Activated T-cell treated with anti-CD3 and anti-CD28 coated beads for 24 hours (primary cell): ENCODE measurements around the gene SLC38A8.

ENCODE experiments used
- DNase-seq: peaks from one replicate; pipeline ENCODE4 v3.0.0-alpha.2; 2020; ENCODE audit warnings: low read depth

The SLC38A8 gene

DNA sequence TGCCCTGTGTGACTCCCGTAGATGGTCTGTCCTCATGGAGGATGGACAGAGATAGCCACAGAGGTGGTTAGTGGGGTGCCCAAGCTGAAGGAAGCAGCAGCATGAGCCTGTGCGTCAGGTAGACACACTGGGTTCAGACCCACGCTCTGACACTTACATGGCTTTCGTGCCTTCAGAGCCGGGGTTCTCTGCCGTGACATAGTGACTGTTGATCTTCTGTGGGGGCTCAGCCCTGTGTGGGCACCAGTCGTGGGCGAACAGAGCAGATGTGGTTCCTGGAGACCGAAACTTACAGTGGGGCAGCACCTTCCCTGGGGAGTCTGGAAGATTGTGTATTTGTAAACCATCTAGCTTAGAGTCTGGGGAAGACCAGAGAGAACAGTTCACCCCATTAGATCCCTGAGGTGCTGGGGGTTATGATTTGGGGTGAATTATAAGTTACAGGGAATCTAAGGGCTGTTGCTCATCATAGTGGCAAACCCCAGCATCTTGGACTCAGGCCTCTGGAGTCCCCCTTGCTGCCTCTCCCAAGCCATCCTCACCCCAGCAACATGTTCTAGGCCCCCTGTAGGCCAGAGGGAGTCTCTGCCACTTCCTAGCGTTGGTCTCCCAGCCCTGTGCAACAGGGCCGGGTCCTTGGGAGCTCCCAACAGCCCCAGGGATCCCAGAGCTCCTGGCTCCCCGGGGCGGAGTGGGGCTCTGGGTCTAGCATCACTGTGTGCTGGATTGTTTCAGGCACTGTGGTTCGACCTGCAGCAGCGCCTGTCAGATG lies 45.9 kb downstream of the SLC38A8 start:
- no peak for DNase-seq

DNA sequence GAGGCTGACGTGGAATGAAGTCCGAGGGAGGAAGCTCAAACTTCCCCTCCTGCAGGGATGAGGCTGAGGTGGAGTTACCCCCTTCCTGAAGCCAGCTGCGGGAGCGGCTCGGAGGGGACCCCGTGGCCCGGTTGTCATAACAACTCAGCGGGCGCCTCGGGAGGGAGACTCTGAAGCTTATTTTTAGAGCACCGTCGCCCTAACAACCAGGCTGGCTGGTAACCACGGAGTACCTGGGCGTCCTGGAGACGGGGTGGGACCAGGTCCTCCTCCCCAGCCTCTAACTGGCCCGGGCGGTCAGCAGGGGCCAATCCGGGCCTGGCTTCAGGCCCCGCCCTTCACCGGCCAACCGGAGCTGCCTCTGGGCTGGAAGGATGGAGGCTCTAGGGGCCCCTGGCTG lies 46.8 kb downstream of the SLC38A8 start:
- DNase-seq = no peak

DNA sequence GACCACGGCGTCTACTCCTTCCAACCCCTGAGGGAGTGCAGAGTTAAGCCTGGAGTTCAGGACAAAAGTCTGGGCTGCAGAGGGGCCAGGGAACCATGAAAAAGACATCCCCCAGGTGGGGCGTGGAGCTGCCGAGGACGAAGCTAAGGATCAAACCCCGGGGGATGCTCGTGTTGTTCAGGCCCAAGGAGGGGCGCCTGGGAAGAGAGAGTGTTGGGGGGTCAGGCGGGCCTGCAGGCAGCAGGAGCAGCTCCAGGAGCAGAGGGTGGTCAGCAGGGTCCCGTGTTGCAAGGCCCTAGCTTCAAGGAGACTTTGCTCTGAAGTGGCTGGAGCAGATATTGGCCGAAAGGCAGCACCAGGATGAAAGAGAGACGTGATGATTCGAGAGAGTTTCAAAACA lies 47.9 kb downstream of the SLC38A8 start:
- DNase-seq = no peak

DNA sequence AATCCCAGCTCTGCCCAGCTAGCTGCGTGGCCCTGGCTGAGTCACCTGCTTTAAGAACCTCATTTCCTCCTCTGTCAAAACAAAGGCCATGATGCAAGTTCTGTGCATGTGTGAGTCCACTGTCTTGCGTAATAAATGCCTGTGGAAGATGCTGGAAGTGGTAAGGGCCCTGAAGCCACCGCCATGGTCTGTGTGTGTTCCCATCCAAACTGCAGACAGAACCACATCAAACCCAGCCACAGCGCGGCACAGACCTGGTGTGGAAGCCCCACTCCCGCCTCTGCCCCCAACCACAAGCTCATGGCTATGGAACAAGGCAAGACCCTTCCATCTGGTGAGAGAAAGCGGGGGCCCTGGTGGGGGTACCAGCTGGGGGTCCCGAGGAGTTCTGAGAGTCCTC lies 48.5 kb downstream of the SLC38A8 start:
- DNase-seq = no peak

DNA sequence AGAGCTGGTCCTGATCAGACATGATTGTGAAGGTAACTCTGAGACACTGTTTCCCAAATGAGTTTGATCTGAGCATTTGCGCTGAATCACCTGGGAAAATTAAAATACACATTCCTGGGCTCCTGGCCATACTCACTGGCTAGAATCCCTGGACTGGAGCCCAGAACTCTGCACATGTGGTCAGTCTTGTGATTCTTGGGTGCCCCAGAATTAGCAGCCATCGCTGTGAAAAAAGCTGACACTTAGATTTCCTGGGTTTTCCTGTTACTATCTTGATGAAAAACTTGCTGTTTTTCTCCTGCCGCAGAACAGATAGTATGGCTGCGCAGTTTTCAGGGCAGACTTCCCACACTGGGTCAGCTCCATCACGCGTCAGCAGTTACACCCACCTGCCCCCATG lies 50.0 kb downstream of the SLC38A8 start:
- no peak for DNase-seq

DNA sequence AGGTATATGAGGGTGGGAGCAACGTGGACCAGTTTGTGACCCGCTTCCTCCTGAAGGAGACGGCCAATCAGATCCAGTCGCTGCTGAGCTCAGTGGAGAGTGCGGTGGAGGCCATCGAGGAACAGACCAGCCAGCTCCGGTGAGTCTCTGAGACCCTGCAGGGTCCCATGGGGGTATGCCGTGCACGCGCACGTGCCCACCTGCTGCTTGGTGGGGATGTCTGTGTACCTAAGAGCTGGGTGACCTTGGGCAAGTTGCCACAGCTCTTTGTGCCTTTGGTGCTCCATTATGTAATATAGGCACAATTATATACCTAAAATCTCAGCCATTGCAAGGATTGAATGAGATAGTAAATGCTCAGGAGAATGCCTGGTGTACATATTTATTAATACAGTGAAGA lies 52.1 kb downstream of the SLC38A8 start:
- DNase-seq = no peak

DNA sequence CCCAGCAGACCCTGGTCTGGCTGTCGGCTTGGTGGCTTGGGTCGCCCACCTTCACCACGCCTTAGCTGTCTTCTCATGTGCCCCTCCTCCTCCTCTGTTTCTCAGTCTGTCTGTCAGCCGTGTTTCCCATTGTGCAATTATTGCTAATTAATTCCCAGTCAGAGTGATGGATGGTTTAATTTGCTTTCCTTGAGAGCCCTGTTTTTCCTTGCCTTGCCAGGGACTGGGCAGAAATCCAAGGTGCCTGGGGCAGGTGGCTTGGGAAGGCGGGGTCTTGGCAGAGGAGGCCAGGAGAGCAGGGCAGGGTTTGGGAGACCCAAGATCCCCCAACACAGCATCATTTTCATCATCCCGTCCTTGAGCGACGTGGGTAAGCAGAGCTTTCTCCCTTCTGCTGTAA lies 53.3 kb downstream of the SLC38A8 start:
- DNase-seq = no peak

DNA sequence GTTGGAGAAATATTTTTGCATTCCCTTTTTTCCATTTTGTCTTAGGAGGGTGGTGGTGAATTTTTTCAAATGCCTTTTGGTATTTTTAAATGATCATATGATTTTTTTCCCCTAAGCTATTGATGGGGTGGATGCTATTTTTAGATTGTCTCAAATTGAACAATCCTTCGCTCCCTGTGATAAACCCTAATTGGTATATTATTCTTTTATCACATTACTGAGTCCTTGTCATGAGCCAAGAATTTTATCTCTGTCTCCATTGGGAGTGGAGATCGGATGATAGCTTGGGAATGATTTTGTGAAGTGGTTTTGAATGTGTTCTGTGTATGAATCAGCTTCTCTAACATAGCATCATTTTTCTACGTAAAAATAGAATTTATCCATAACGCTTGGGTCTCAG lies 59.1 kb downstream of the SLC38A8 start:
- no peak for DNase-seq

DNA sequence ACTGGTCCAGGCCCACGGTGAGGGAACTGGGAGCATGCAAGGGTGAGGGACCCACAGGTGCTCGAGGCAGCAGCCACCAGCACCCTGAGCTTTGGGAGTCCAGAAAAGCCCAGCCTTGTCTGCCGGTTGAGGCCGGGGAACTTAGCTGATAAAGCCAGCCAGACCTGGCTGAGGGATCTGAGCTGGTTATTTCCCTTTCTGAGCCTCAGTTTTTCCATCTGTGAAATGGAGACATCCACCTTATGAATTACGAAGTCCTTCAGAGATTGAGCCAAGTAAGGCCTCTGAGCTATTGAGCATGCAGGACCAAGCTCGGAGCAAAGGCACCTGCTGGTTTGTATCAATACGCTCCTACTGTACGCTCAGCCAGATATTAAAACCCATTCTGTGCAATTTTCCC lies 60.8 kb downstream of the SLC38A8 start:
- no peak for DNase-seq

DNA sequence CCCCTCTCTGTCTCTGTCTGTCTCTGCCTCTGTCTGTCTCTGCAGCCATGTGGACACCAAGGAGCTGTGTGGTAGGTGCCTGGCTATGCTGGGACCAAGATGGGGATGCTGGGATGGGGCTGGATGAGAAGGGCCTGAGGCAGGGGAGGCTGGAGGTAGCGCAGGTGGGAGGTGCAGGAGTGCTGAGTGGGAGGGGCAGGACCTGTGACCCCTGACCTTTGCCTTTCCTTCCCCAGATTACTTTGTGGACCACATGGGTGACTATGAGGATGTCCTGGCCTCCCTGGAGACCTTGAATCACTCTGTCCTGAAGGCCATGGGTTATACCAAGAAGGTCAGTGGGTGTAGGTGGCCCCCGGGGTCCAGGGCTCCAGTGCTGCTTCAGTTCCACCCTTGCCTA lies 61.8 kb downstream of the SLC38A8 start:
- no peak for DNase-seq

DNA sequence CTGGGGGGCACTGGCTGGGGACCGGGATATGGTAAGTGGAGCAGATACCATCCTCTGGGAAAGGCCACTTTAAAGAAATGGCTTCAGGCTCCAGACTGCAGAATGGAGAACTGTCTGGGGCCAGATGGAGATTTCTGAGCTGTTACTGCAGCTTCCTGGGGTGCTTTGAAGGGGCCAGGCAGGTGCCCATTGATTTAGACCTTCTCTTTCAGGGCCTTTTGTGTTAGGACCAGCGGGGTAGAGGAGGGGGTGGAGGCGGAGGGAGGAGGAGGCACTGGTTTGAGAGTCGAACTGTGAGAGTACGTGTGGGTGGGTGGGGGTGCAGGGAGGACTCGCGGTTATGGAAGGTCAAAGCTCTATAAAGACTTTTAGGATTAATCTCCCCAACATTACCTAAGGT lies 63.2 kb downstream of the SLC38A8 start:
- DNase-seq = no peak

DNA sequence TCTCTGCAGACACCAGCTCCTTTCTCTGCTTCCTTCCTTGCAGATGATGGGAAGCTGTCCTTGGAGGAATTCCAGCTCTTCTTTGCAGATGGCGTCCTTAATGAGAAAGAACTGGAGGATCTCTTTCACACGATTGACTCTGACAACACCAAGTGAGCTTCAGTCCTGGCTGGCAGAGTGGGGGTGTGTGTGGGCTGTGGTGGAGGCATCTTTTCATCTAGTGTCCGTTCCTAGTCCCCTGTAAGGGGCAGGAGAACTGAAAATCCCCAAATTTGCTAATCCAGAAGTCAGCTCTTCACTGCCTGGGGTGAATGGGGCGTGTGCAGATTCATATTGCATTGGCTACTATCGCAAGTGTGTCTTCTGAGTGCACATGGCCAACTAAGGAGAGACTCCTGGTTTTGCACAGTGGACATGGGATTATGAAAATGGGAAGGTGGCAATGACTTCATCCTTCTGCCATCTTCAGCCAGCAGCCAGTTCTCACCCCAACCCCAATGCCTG lies 64.1 kb downstream of the SLC38A8 start:
- DNase-seq = no peak

DNA sequence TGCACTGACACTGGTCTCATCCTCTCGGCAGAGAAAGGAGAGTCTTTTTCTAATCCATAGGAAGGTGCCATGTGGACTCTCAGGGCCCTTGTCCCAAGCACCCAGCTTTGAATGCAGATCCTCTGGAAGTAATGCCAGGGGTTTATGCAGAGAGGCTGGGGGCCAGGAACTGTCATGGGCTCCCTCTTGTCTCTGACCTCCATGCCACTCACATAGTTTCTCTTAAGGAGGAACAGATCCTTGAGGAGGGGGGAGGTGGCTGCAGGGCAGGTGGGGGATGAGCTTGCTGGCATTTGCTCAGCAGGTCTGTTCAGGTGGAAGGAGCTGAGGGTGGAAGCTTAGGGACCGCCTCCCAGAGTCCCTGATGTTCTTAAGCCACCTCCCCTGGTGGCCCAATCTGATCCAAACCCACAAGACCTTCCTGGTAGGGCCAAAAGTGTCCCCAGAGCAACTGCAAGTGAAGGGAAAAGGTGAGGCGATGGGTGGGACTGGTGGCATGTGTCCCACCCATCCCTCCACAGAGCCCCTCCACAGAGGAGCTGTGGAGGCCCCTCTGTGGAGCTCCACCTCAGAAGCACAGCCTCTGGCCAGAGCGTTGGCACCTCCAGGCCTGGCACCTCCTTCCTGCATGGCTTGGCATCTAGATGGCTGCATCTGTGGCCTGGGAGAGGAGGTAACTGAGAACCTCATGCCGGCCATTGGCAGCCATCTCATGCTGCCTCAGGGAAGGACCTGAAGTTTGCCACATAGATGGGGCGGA lies 65.4 kb downstream of the SLC38A8 start:
- DNase-seq = no peak

DNA sequence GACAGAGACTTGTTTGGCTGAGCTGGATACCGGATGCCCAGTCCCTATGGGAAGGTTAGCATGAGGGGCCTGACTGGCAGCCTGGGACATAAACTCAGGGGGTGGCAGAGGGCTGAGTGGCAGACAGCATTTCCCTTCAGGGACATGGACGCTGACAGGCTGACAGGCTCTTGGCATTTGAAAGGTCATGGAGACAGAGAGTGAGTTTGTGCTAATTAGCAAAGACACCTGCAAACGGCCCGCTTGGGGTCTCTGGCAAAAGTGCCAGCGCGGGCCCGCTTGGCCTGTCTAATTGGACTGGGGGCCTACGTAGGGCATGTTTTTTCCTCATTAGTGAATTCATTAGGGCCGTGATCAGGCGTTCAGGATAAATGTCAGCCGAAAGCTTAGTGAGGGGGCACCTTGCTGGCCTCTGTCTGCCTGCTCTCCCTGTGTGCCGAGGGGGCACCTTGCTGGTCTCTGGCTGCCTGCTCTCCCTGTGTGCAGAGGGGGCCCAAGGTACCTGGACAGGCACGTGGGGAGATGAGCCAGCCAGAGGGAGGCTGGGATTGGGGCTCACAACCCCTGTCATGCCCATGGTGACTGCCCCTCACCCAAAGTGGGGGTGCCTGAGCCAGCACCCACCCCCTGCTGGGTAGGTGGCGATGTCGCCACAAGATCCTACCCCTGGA lies 66.9 kb downstream of the SLC38A8 start:
- no peak for DNase-seq

DNA sequence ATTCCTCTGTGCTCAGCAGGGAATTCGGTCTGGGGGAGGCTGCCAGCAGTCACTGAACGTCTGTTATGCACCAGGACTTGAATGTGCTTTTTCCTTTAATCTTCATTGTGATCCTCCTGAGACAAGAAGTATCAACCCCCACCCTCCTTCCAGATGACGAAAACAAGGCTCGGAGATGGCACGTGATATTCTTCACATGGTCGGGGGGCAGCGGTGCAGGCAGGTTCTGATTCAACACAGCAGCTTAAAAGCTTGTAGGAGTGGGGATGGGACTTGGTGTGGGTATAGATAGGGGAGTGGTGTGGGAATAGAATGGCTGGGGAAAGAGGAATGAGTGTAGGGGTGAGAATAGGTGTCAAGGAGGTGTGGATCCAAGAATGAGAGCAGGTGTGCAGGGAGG lies 68.1 kb downstream of the SLC38A8 start:
- DNase-seq = no peak

DNA sequence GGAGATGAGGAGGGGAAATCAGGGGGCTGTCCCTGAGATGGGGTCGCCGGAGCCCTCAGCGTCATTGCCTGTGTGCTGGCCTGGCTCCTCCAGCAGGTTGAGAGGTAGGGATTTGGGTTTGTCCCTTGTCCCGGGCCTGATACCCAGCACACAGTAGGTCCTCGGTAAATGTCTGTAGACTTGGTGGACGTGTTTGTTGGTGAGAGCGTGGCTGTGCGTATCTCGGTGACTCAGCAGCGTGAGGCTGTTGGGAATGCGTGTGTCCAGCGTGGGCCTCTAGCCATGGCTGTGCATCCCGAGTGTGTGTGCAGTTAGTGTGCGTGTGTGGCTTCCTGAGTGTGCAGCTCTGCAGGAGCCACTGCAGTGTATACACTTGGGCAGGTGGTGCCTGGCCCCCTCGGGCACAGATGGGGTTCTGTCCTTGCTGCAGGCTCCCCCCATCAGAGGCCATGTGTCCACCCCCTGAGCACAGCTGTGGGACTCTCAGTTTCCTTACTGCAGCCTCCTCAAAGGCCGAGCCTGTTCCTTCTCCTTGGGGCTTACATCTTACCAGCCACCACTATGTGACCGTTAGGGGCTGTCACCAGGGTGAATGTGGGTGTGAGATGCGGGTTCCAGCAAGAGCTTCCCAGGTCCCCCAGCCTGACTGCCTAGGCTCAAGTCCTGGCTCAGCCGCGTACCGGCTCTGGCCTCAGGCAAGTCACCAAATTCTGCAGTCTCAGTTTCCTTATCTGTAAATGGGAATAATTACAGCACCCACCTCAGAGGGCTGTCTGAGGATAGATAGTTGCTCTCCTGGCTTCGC lies 68.8 kb downstream of the SLC38A8 start:
- DNase-seq = no peak

DNA sequence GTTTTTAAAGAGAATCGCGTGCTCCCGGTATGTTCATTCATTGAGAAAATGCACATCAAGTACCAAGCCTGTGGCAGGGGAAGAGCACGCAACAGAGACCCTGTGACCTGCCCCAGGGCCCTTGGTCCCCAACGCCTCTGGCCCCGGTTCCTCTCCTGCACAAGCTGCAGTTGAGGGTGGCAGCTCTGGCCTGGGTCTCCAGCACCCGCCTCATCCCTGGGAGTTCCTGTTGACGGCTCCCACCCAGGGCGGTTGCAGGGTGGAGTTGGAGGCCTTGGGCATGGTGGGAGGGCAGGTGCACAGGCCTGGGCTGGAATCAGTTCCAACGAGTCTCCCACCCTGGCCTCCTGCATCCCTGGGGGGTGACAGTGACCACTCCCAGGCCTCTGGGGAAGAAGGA lies 69.5 kb downstream of the SLC38A8 start:
- DNase-seq = no peak

DNA sequence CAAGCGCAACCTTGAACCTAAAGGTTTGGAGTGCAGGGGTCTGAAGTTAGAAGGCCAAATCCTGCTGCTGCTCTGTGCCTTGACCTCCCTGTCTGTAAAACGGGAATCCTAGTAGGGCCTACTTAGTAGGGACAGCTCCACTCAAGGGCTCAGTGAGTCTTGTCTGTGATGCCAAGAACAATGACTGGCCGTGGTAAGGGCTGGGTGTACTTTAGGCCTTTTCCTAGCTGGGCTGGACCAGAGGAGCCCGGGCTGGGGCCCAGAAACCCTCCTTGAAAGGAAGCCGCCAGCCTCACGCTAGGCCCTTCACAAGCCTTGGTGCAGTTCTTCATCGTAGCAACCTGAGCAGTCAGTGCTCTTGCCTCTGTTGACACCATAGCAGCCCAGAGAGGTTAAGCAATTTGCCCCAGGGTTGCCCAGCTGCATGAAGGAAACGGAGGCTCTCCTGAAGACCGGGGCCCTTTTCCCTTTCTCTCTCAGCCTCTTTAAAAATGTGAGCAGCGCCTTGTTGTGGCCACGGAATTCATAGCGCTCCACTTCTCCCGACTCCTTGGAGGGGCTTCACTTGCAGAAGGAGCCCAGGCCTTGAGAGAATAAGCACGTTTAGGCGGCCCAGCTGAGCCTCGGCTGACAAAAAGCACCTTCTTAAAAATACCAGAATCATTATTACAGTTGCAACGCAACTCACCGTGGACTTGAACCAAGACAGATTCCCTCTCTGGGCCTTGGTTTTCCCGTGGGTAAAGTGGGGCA lies 70.2 kb downstream of the SLC38A8 start:
- no peak for DNase-seq

DNA sequence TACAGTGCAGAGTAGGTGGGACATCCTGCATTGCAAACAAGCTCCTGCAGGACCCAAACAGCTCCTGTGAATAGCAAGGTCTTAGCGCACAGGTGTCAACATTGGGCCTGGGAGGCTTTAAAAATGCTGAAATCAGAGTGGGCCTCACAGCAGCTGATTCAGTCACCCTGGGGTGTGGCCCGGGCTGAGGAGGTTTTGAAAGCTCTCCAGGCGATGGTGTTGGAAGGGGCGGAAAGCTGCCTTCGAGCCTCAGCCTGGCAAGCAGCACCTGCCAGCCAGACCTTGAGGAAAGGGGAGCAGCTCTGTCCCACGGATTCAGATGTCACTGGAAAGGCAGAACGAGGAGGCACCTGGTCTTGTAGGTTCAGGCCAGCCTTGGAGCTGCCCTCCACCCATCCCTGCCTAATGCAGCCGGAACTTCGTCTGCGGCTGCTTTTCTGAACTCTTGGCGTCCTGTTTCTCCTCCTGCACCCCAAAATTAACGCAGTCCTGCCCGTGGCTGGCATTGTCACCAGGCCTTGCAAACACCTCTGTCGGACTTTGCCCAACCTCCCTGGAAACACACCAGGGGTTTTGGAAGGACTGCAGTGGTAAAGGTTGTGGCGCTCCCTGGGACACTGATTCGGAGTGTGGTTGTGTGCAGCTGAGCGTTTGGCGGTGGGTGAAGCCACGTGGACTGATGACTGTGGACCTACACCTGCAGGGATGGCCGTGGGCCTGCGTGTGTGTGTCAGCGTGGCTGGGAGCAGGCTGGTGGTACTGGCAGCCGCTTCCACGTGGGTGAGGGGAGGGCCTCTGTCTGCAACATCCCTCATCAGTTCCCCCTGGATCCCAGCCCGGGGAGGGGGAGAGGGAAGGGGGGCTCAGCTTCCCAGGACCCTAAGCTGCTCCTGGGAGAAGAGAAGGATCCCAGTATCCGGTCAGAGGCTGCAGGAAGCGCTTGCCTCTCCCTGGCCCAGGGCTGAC lies 71.1 kb downstream of the SLC38A8 start:
- DNase-seq = no peak

DNA sequence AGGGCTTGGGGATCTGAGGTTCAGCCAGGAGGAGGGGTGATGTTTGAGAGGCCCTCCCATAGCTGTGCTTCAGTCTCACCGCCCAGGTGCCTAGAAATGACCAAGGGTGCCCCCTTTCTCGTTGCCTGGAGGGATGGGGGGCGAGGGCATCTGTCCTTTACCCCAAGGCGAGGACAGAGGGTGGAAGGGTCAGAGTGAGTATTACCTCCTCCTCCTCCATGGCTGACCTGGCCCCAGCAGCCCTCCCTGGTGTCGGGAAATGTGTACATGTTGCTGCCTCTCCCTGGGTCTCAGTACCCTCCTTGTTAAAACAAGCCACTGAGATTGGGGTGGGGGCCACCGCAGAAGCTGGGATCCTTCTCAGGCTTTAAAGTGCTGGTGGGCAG lies 72.2 kb downstream of the SLC38A8 start:
- DNase-seq = no peak
